ENCODE data around the gene MSI2.

MSI2 gene

GRCh38 chr17:57365420-57365819 lies 109.1 kb downstream of the MSI2 start:
- no peaks in the 10 kb centered on the region for H3K4me1 ChIP-seq (ENCODE audit: control insufficient read depth in 1 of 2, insufficient read depth in 2 of 2, low read length in 2 of 2)
- H3K4me3 ChIP-seq (ENCODE audit: low read depth in 1 of 2, low read length in 2 of 2) = no peak overlapping the region
- no peaks in the 10 kb centered on the region for H3K36me3 ChIP-seq (ENCODE audit: control insufficient read depth in 1 of 2, insufficient read depth in 2 of 2, low read length in 2 of 2)
- no peaks in the 10 kb centered on the region for H3K27me3 ChIP-seq (ENCODE audit: low read depth, low read length)
- H3K9me3 ChIP-seq (ENCODE audit: control insufficient read depth in 1 of 2, low read length in 2 of 2) = no peaks in the 10 kb centered on the region
- H3K27ac ChIP-seq (ENCODE audit: low read length) = no peak overlapping the region

- no peaks in the 10 kb centered on the region for H3K4me1 ChIP-seq (ENCODE audit: control insufficient read depth in 1 of 2, insufficient read depth in 2 of 2, low read length in 2 of 2)
- no peaks in the 10 kb centered on the region for H3K9me3 ChIP-seq (ENCODE audit: control insufficient read depth in 1 of 2, low read length in 2 of 2)
- no peaks in the 10 kb centered on the region for H3K27me3 ChIP-seq (ENCODE audit: low read depth, low read length)
- no peaks in the 10 kb centered on the region for H3K36me3 ChIP-seq (ENCODE audit: control insufficient read depth in 1 of 2, insufficient read depth in 2 of 2, low read length in 2 of 2)
- no peak overlapping the region for H3K4me3 ChIP-seq (ENCODE audit: low read depth in 1 of 2, low read length in 2 of 2)
- H3K27ac ChIP-seq (ENCODE audit: low read length) = no peak overlapping the region
These were observed 109.8 kb downstream of the MSI2 start for GRCh38 chr17:57366177-57366557.

GRCh38 chr17:57366558-57367351 lies 110.4 kb downstream of the MSI2 start:
- Histone ChIP-seq H3K4me1 (ENCODE audit: control insufficient read depth in 1 of 2, insufficient read depth in 2 of 2, low read length in 2 of 2) (no peaks in the 10 kb centered on the region), H3K9me3 (ENCODE audit: control insufficient read depth in 1 of 2, low read length in 2 of 2) (no peaks in the 10 kb centered on the region), H3K4me3 (ENCODE audit: low read depth in 1 of 2, low read length in 2 of 2) (no peak overlapping the region), H3K27me3 (ENCODE audit: low read depth, low read length) (no peaks in the 10 kb centered on the region), H3K27ac (ENCODE audit: low read length) (no peak overlapping the region), H3K36me3 (ENCODE audit: control insufficient read depth in 1 of 2, insufficient read depth in 2 of 2, low read length in 2 of 2) (no peaks in the 10 kb centered on the region)

GRCh38 chr17:57368637-57369336 lies 112.5 kb downstream of the MSI2 start:
- Histone ChIP-seq H3K27me3 (ENCODE audit: low read depth, low read length) (no peaks in the 10 kb centered on the region), H3K36me3 (ENCODE audit: control insufficient read depth in 1 of 2, insufficient read depth in 2 of 2, low read length in 2 of 2) (no peaks in the 10 kb centered on the region), H3K4me1 (ENCODE audit: control insufficient read depth in 1 of 2, insufficient read depth in 2 of 2, low read length in 2 of 2) (no peaks in the 10 kb centered on the region), H3K27ac (ENCODE audit: low read length) (no peak overlapping the region), H3K4me3 (ENCODE audit: low read depth in 1 of 2, low read length in 2 of 2) (no peak overlapping the region), H3K9me3 (ENCODE audit: control insufficient read depth in 1 of 2, low read length in 2 of 2) (peaks cover 3 to 5% of the 10 kb centered on the region in 2 donors)

- H3K9me3 ChIP-seq (ENCODE audit: control insufficient read depth in 1 of 2, low read length in 2 of 2) = peaks cover 5 to 7% of the 10 kb centered on the region in 2 donors
- H3K36me3 ChIP-seq (ENCODE audit: control insufficient read depth in 1 of 2, insufficient read depth in 2 of 2, low read length in 2 of 2) = no peaks in the 10 kb centered on the region
- no peak overlapping the region for H3K27ac ChIP-seq (ENCODE audit: low read length)
- H3K27me3 ChIP-seq (ENCODE audit: low read depth, low read length) = no peaks in the 10 kb centered on the region
- no peaks in the 10 kb centered on the region for H3K4me1 ChIP-seq (ENCODE audit: control insufficient read depth in 1 of 2, insufficient read depth in 2 of 2, low read length in 2 of 2)
- no peak overlapping the region for H3K4me3 ChIP-seq (ENCODE audit: low read depth in 1 of 2, low read length in 2 of 2)
These were observed 113.2 kb downstream of the MSI2 start for GRCh38 chr17:57369509-57369945.

GRCh38 chr17:57370037-57370581 lies 113.8 kb downstream of the MSI2 start:
- Histone ChIP-seq H3K36me3 (ENCODE audit: control insufficient read depth in 1 of 2, insufficient read depth in 2 of 2, low read length in 2 of 2) (no peaks in the 10 kb centered on the region), H3K4me1 (ENCODE audit: control insufficient read depth in 1 of 2, insufficient read depth in 2 of 2, low read length in 2 of 2) (no peaks in the 10 kb centered on the region), H3K4me3 (ENCODE audit: low read depth in 1 of 2, low read length in 2 of 2) (no peak overlapping the region), H3K27me3 (ENCODE audit: low read depth, low read length) (no peaks in the 10 kb centered on the region), H3K27ac (ENCODE audit: low read length) (no peak overlapping the region), H3K9me3 (ENCODE audit: control insufficient read depth in 1 of 2, low read length in 2 of 2) (peaks cover 5 to 7% of the 10 kb centered on the region in 2 donors)

- Histone ChIP-seq H3K4me1 (ENCODE audit: control insufficient read depth in 1 of 2, insufficient read depth in 2 of 2, low read length in 2 of 2) (no peaks in the 10 kb centered on the region), H3K9me3 (ENCODE audit: control insufficient read depth in 1 of 2, low read length in 2 of 2) (peaks cover 5 to 7% of the 10 kb centered on the region in 2 donors), H3K27ac (ENCODE audit: low read length) (no peak overlapping the region), H3K27me3 (ENCODE audit: low read depth, low read length) (no peaks in the 10 kb centered on the region), H3K36me3 (ENCODE audit: control insufficient read depth in 1 of 2, insufficient read depth in 2 of 2, low read length in 2 of 2) (no peaks in the 10 kb centered on the region), H3K4me3 (ENCODE audit: low read depth in 1 of 2, low read length in 2 of 2) (no peak overlapping the region)
These were observed 114.3 kb downstream of the MSI2 start for GRCh38 chr17:57370619-57371018.

GRCh38 chr17:57372156-57372555 lies 115.8 kb downstream of the MSI2 start:
- Histone ChIP-seq H3K9me3 (ENCODE audit: control insufficient read depth in 1 of 2, low read length in 2 of 2) (peaks cover 5 to 7% of the 10 kb centered on the region in 2 donors), H3K4me3 (ENCODE audit: low read depth in 1 of 2, low read length in 2 of 2) (no peak overlapping the region), H3K27ac (ENCODE audit: low read length) (no peak overlapping the region), H3K27me3 (ENCODE audit: low read depth, low read length) (no peaks in the 10 kb centered on the region), H3K4me1 (ENCODE audit: control insufficient read depth in 1 of 2, insufficient read depth in 2 of 2, low read length in 2 of 2) (no peaks in the 10 kb centered on the region), H3K36me3 (ENCODE audit: control insufficient read depth in 1 of 2, insufficient read depth in 2 of 2, low read length in 2 of 2) (no peaks in the 10 kb centered on the region)

GRCh38 chr17:57373048-57373447 lies 116.7 kb downstream of the MSI2 start:
- H3K4me3 ChIP-seq (ENCODE audit: low read depth in 1 of 2, low read length in 2 of 2) = no peak overlapping the region
- peaks cover 5 to 7% of the 10 kb centered on the region in 2 donors for H3K9me3 ChIP-seq (ENCODE audit: control insufficient read depth in 1 of 2, low read length in 2 of 2)
- no peaks in the 10 kb centered on the region for H3K36me3 ChIP-seq (ENCODE audit: control insufficient read depth in 1 of 2, insufficient read depth in 2 of 2, low read length in 2 of 2)
- no peaks in the 10 kb centered on the region for H3K4me1 ChIP-seq (ENCODE audit: control insufficient read depth in 1 of 2, insufficient read depth in 2 of 2, low read length in 2 of 2)
- H3K27ac ChIP-seq (ENCODE audit: low read length) = no peak overlapping the region
- no peaks in the 10 kb centered on the region for H3K27me3 ChIP-seq (ENCODE audit: low read depth, low read length)

- no peak overlapping the region for H3K27ac ChIP-seq (ENCODE audit: low read length)
These were observed 117.4 kb downstream of the MSI2 start for GRCh38 chr17:57373756-57374155.

GRCh38 chr17:57375040-57375769 lies 118.9 kb downstream of the MSI2 start:
- Histone ChIP-seq H3K27ac (ENCODE audit: low read length) (no peak overlapping the region), H3K4me3 (ENCODE audit: low read depth in 1 of 2, low read length in 2 of 2) (no peak overlapping the region), H3K36me3 (ENCODE audit: control insufficient read depth in 1 of 2, insufficient read depth in 2 of 2, low read length in 2 of 2) (no peaks in the 10 kb centered on the region), H3K27me3 (ENCODE audit: low read depth, low read length) (no peaks in the 10 kb centered on the region), H3K9me3 (ENCODE audit: control insufficient read depth in 1 of 2, low read length in 2 of 2) (peaks cover 5 to 7% of the 10 kb centered on the region in 2 donors), H3K4me1 (ENCODE audit: control insufficient read depth in 1 of 2, insufficient read depth in 2 of 2, low read length in 2 of 2) (no peaks in the 10 kb centered on the region)

More at GRCh38 chr17:57373756-57374155, 117.4 kb downstream of the MSI2 start:
- no peaks in the 10 kb centered on the region for H3K36me3 ChIP-seq (ENCODE audit: control insufficient read depth in 1 of 2, insufficient read depth in 2 of 2, low read length in 2 of 2)
- H3K4me3 ChIP-seq (ENCODE audit: low read depth in 1 of 2, low read length in 2 of 2) = no peak overlapping the region
- peaks cover 5 to 7% of the 10 kb centered on the region in 2 donors for H3K9me3 ChIP-seq (ENCODE audit: control insufficient read depth in 1 of 2, low read length in 2 of 2)
- no peaks in the 10 kb centered on the region for H3K27me3 ChIP-seq (ENCODE audit: low read depth, low read length)
- H3K4me1 ChIP-seq (ENCODE audit: control insufficient read depth in 1 of 2, insufficient read depth in 2 of 2, low read length in 2 of 2) = no peaks in the 10 kb centered on the region

Data from muscle layer of duodenum (tissue), 2 donors.